K562 (cell line): ENCODE results near the gene BRD3. TPM values are rescaled to one million over a fixed set of nuclear protein-coding genes. Genes with fewer than 3 reads are reported as not detected.

Experiments used
- ATAC-seq: fragments of 200-7000 bp; cut with Tn5 transposase; 3 replicates; pipeline ENCODE4 v1.9.1; 2020; ENCODE audit warnings: moderate library complexity
- BruUV-seq: library from RNA; stranded (reverse); fragments of 400-500 nt; replicated peaks from 2 replicates; lab custom pipeline; 2021; lab: Mats Ljungman, UMichigan
- CTCF ChIA-PET: fragments of 300-600 bp; formaldehyde crosslinking; extraction: SDS; loops from one replicate; lab custom pipeline; 2021; ENCODE audit warnings: low intra/inter-chr PET ratio; lab: Yijun Ruan, JAX
- POLR2A ChIA-PET: fragments of 300-600, 350-650 bp; sonication (Branson Sonifier 250); formaldehyde crosslinking; extraction: SDS; loops from one replicate; lab custom pipeline; 2021; ENCODE audit warnings: antibody characterized with exemption, inconsistent platforms; lab: Yijun Ruan, JAX
- DNase-seq, 4 experiments: peaks; one replicate each; pipeline versions ENCODE4 v3.0.0 to v3.0.0-alpha.2; 2011 to 2018; ENCODE audit warnings: low spot score in 3 of 4, mixed read lengths in 3 of 4; ENCODE audit errors: extremely low read depth in 1 of 4
- FAIRE-seq: peaks from 2 replicates; lab custom pipeline; 2011; peaks lifted over from hg19 to GRCh38; lab: Jason Lieb, UNC
- H2AFZ ChIP-seq: 2 replicates; pipeline ENCODE4 v1.6.0; 2011; ENCODE audit warnings: low read depth, low read length, control low read depth, inconsistent platforms
- H3K27ac ChIP-seq: fragments of 200-600 bp; 3 replicates; pipeline ENCODE4 v1.8.0; 2011; ENCODE audit warnings: low read depth, mild to moderate bottlenecking, control low read depth, inconsistent platforms, low read length, moderate library complexity, mixed read lengths; ENCODE audit errors: extremely low read depth
- H3K27me3 ChIP-seq, 2 experiments: fragments of 300-600 bp in 1 of 2; 2 replicates in 1 of 2; 3 replicates in 1 of 2; pipeline versions ENCODE4 v1.6.0 to v1.8.0; 2011; ENCODE audit warnings: inconsistent platforms in 2 of 2, low read length in 2 of 2, mild to moderate bottlenecking in 1 of 2, mixed read lengths in 1 of 2, moderate library complexity in 1 of 2; ENCODE audit not compliant: control insufficient read depth in 2 of 2, insufficient read depth in 2 of 2
- H3K36me3 ChIP-seq: fragments of 300-600 bp; 3 replicates; pipeline ENCODE4 v1.8.0; 2011; ENCODE audit warnings: mild to moderate bottlenecking, low read length, inconsistent platforms; ENCODE audit not compliant: control insufficient read depth, insufficient read depth
- H3K4me1 ChIP-seq, 2 experiments: fragments of 200-600 bp in 1 of 2; replicated peaks in 1 of 2; 2 replicates in 1 of 2; 3 replicates in 1 of 2; pipeline versions ENCODE4 v1.5.1 to v1.8.0; 2011; ENCODE audit warnings: inconsistent platforms in 2 of 2, low read length in 2 of 2, mild to moderate bottlenecking in 1 of 2, mixed read lengths in 1 of 2, moderate library complexity in 1 of 2; ENCODE audit not compliant: control insufficient read depth in 2 of 2, insufficient read depth in 2 of 2
- H3K4me2 ChIP-seq: 2 replicates; pipeline ENCODE4 v1.6.1; 2011; ENCODE audit warnings: low read length, control low read depth, inconsistent platforms, mixed read lengths; ENCODE audit not compliant: insufficient read depth
- H3K4me3 ChIP-seq: fragments of 200-600 bp; sonication (generic), shearing (Covaris generic); 2 replicates; pipeline ENCODE4 v1.5.1; 2016; ENCODE audit warnings: control low read depth, inconsistent platforms
- H3K79me2 ChIP-seq: fragments of 200-600 bp; 3 replicates; pipeline ENCODE4 v1.8.0; 2011; ENCODE audit warnings: low read length, inconsistent platforms; ENCODE audit not compliant: control insufficient read depth, insufficient read depth
- H3K9ac ChIP-seq, 2 experiments: 2 replicates each; pipeline versions ENCODE4 v1.6.0 to v1.6.1; 2011; ENCODE audit warnings: low read depth in 2 of 2, low read length in 2 of 2, control low read depth in 1 of 2, inconsistent platforms in 1 of 2, mild to moderate bottlenecking in 1 of 2, mixed read lengths in 1 of 2; ENCODE audit not compliant: insufficient read depth in 1 of 2
- H3K9me1 ChIP-seq: one replicate; pipeline ENCODE4 v1.6.0; 2011; ENCODE audit warnings: inconsistent platforms, mild to moderate bottlenecking, low read length, moderate library complexity; ENCODE audit not compliant: control insufficient read depth, insufficient read depth
- H3K9me3 ChIP-seq: replicated peaks from 2 replicates; pipeline ENCODE4 v1.5.1; 2011; ENCODE audit warnings: low read depth, low read length, inconsistent platforms; ENCODE audit not compliant: control insufficient read depth, insufficient read depth
- H4K20me1 ChIP-seq: replicated peaks from 2 replicates; pipeline ENCODE4 v1.6.1; 2011; ENCODE audit warnings: low read length, inconsistent platforms, mixed read lengths; ENCODE audit not compliant: control insufficient read depth, insufficient read depth
- BRCA1 ChIP-seq, 2 experiments: fragments of 450-650 bp in 1 of 2; sonication (generic) in 1 of 2; formaldehyde crosslinking in 1 of 2; IDR thresholded peaks; 2 replicates each; pipeline versions ENCODE4 v1.5.0 to v1.6.1; 2017 to 2020; ENCODE audit warnings: mild to moderate bottlenecking in 1 of 2, missing genetic modification reagents in 1 of 2
- NFYB ChIP-seq: IDR thresholded peaks from 2 replicates; pipeline ENCODE4 v1.6.1; 2011; ENCODE audit warnings: mild to moderate bottlenecking, moderate library complexity; ENCODE audit not compliant: insufficient read length; ENCODE audit errors: extremely low read depth
- PHB2 ChIP-seq: fragments of 450-650 bp; IDR thresholded peaks from 2 replicates; pipeline ENCODE4 v1.6.1; 2017; ENCODE audit warnings: low read depth
- POLR2G ChIP-seq: fragments of 200-400 bp; formaldehyde crosslinking; IDR thresholded peaks from 2 replicates; pipeline ENCODE4 v1.6.1; 2017; ENCODE audit warnings: low read depth, mild to moderate bottlenecking, antibody characterized with exemption, low read length, moderate library complexity
- STAG1 ChIP-seq: sonication (generic); formaldehyde crosslinking; IDR thresholded peaks from 2 replicates; pipeline ENCODE4 v1.5.0; 2020; ENCODE audit warnings: missing genetic modification reagents, borderline replicate concordance
- TBP ChIP-seq: optimal IDR thresholded peaks from 2 replicates; pipeline ENCODE3; 2011; ENCODE audit warnings: low read depth, low read length, improper control_type of control experiment
- ZNF77 ChIP-seq: fragments of 250-450 bp; sonication (Bioruptor Pico); IDR thresholded peaks from 2 replicates; pipeline ENCODE4 v1.5.0; 2020
- WGBS: fragments of 100-300 bp; shearing (Covaris generic); methylation state at CpG from one replicate; pipeline ENCODE4 v1.1.6; 2016; ENCODE audit warnings: low coverage, mixed read lengths; ENCODE audit not compliant: insufficient coverage; ENCODE audit errors: missing lambda C conversion rate; 5-methylcytosine and 5-hydroxymethylcytosine counted together
- in situ Hi-C: fragments of 300-500 bp; cut with MboI; formaldehyde crosslinking; loops from 4 replicates; pipeline ENCODE4 v1.15.0; 2018; ENCODE audit warnings: inconsistent platforms, mixed read lengths
- intact Hi-C: fragments of 100-400 bp; cut with micrococcal nuclease; formaldehyde crosslinking; loops from 2 replicates; pipeline ENCODE4 v1.14.2; 2022
- polyA plus RNA-seq, 8 experiments: library from polyadenylated mRNA; depleted of rRNA in 4 of 8; stranded (reverse) in 5 of 8; unstranded in 3 of 8; fragments of >200 nt; fragmentation: Nextera tagmentation in 2 of 8; fragmentation: Illumina TruSeq in 1 of 8; extraction: Ambion mirVana in 2 of 8; extraction: Trizol in 1 of 8; gene quantifications; 2 replicates each; pipeline versions ENCODE4 v1.2.1 to v1.2.3, GENCODE V29; 2011 to 2014; ENCODE audit warnings: inconsistent platforms in 1 of 8, missing spikeins in 1 of 8
- total RNA-seq, 7 experiments: library from RNA; depleted of rRNA in 6 of 7; stranded (reverse); fragments of >200 nt in 6 of 7; fragmentation: Illumina TruSeq in 2 of 7; extraction: Trizol in 2 of 7; gene quantifications; 2 replicates each; pipeline versions ENCODE4 v1.2.1 to v1.2.3, GENCODE V29; 2011 to 2021; ENCODE audit warnings: low replicate concordance in 1 of 7
- TF ChIP-seq, protein P1 (sequence below): fragments of 250-450 bp; sonication (Bioruptor Pico); IDR thresholded peaks from 2 replicates; pipeline ENCODE4 v1.4.0; 2020; ENCODE audit warnings: borderline replicate concordance
- TF ChIP-seq, protein P2 (sequence below): fragments of 250-450 bp; sonication (Bioruptor Pico); IDR thresholded peaks from 2 replicates; pipeline ENCODE4 v1.5.0; 2020; ENCODE audit warnings: mild to moderate bottlenecking
- TF ChIP-seq, protein P3 (sequence below): fragments of 450-650 bp; IDR thresholded peaks from 2 replicates; pipeline ENCODE4 v1.6.1; 2017; ENCODE audit warnings: mild to moderate bottlenecking, moderate library complexity
- TF ChIP-seq, protein P4 (sequence below): sonication (generic); formaldehyde crosslinking; IDR thresholded peaks from 2 replicates; pipeline ENCODE4 v1.8.1; 2023; ENCODE audit warnings: mild to moderate bottlenecking, missing genetic modification reagents, moderate library complexity

The BRD3 gene
- total and polyA plus RNA-seq, 9 of the 15 experiments (the other 6 are each of a cell fraction or from before 2014, with no cell fraction given): 0.82 to 37.1 (median 4.2) TPM

DNA sequence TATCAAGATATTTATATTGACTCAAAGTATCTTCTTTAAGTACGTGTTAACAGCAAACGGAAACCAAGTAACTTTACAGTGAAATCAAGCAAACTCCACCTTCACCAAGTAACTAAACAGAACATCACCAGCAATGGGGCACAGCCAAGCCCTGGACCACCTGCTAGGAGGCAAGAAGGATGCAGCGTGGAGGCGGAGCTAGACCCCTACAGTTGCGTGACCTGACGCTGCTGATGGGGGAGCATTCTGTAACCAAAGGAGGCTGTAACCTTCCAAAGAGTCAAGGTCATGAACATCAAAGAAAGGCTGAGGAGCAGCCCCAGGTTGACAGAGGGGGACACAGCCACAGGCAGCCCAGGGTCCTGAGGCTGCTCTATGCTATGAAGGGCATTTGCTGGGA, 81.8 kb downstream of the BRD3 start:
- ChIA-PET CTCF (interaction anchor here (0.6 kb wide), 1 partner anchor 215 kb away, joined by 3 read pairs; no protein-coding TSS in a partner anchor), POLR2A (no interaction called here)
- Histone ChIP-seq H3K27me3 (peaks cover 5 to 64% of the 10 kb centered on the region in 2 experiments; a peak in 4 of 5 replicates), H3K79me2 (no peaks in the 10 kb centered on the region), H3K36me3 (no peaks in the 10 kb centered on the region), H4K20me1 (peaks cover 25% of the 10 kb centered on the region), H3K27ac (no peak overlapping the region), H3K4me1 (peaks cover 0 to 14% of the 10 kb centered on the region in 2 experiments; a peak in 2 of 5 replicates), H3K4me3 (no peak overlapping the region), H3K9ac (no peak overlapping the region), H2AFZ (no peak overlapping the region), H3K9me3 (no peaks in the 10 kb centered on the region), H3K9me1 (peaks cover 2% of the 10 kb centered on the region), H3K4me2 (no peak overlapping the region)
- whole genome bisulfite sequencing: 2% methylated on average over 6 of the region's 6 CpGs
- BruUV-seq: no TSS peak
- no peak for FAIRE-seq
- DNase-seq: no peak
- in situ Hi-C loops: no loop called here
- TF ChIP-seq POLR2G (no peak), ZNF77 (CRISPR knock-in tag) (no peak), TBP (no peak), STAG1 (no peak), BRCA1 (IDR thresholded peaks at IDR 0.05) (no peak), BRCA1 (CRISPR knock-in tag; IDR thresholded peaks at IDR 0.05) (no peak), NFYB (no peak), PHB2 (no peak)
- TF ChIP-seq, protein P1, sequence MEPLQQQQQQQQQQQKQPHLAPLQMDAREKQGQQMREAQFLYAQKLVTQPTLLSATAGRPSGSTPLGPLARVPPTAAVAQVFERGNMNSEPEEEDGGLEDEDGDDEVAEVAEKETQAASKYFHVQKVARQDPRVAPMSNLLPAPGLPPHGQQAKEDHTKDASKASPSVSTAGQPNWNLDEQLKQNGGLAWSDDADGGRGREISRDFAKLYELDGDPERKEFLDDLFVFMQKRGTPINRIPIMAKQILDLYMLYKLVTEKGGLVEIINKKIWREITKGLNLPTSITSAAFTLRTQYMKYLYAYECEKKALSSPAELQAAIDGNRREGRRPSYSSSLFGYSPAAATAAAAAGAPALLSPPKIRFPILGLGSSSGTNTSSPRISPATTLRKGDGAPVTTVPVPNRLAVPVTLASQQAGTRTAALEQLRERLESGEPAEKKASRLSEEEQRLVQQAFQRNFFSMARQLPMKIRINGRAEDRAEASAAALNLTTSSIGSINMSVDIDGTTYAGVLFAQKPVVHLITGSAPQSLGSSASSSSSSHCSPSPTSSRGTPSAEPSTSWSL: no peak
- TF ChIP-seq, protein P2, sequence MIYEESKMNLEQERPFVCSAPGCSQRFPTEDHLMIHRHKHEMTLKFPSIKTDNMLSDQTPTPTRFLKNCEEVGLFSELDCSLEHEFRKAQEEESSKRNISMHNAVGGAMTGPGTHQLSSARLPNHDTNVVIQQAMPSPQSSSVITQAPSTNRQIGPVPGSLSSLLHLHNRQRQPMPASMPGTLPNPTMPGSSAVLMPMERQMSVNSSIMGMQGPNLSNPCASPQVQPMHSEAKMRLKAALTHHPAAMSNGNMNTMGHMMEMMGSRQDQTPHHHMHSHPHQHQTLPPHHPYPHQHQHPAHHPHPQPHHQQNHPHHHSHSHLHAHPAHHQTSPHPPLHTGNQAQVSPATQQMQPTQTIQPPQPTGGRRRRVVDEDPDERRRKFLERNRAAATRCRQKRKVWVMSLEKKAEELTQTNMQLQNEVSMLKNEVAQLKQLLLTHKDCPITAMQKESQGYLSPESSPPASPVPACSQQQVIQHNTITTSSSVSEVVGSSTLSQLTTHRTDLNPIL: no peak
- TF ChIP-seq, protein P3, sequence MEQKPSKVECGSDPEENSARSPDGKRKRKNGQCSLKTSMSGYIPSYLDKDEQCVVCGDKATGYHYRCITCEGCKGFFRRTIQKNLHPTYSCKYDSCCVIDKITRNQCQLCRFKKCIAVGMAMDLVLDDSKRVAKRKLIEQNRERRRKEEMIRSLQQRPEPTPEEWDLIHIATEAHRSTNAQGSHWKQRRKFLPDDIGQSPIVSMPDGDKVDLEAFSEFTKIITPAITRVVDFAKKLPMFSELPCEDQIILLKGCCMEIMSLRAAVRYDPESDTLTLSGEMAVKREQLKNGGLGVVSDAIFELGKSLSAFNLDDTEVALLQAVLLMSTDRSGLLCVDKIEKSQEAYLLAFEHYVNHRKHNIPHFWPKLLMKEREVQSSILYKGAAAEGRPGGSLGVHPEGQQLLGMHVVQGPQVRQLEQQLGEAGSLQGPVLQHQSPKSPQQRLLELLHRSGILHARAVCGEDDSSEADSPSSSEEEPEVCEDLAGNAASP: no peak
- TF ChIP-seq, protein P4, sequence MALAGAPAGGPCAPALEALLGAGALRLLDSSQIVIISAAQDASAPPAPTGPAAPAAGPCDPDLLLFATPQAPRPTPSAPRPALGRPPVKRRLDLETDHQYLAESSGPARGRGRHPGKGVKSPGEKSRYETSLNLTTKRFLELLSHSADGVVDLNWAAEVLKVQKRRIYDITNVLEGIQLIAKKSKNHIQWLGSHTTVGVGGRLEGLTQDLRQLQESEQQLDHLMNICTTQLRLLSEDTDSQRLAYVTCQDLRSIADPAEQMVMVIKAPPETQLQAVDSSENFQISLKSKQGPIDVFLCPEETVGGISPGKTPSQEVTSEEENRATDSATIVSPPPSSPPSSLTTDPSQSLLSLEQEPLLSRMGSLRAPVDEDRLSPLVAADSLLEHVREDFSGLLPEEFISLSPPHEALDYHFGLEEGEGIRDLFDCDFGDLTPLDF (CRISPR knock-in tag): no peak
- no peak for ATAC-seq
- intact Hi-C loops: no loop called here
